Measurements from ENCODE around the gene MYO1A. TPM values are rescaled to one million over a fixed set of nuclear protein-coding genes. Genes with fewer than 3 reads are reported as not detected.

The MYO1A gene
- total and polyA plus RNA-seq, 7 experiments from 2014 or later = 0.56 to 2.3 (median 1.8) TPM

DNA sequence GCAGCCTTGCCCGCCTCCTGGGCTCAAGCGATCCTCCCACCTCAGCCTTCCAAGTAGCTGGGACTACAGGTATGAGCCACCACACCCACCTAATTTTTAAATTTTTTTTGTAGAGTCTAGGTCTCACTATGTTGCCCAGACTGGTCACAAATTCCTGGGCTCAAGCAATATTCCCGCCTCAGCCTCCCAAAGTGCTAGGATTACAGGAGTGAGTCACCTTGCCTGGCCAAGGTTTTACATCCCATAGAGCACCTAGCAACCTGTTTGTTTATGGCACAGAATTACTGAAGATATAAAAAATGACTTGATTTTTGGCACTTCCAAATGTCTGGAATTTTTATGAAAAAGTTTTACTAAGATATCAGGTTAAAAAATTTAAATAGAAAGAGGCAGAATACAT, 16.5 kb downstream of the MYO1A start:
- Mint-ChIP-seq H3K4me1 (peaks cover 18 to 52% (median 33%) of the 10 kb centered on the region in 7 donors), H3K27me3 (no peaks in the 10 kb centered on the region), H3K9me3 (peaks cover 0 to 2% (median 0%) of the 10 kb centered on the region in 11 donors), H3K36me3 (no peaks in the 10 kb centered on the region), H3K27ac (peak overlapping the region in 1 of 9 donors; percentile 43), H3K4me3 (no peak overlapping the region)
- H3K4me1 ChIP-seq (ENCODE audit: control insufficient read depth in 2 of 2, insufficient read depth in 2 of 2, low read length in 2 of 2) = peaks cover 6 to 25% of the 10 kb centered on the region in 2 donors
- H3K27me3 ChIP-seq (ENCODE audit: control insufficient read depth in 2 of 2, insufficient read depth in 2 of 2, low read length in 2 of 2) = no peaks in the 10 kb centered on the region
- intact Hi-C loops (cut with micrococcal nuclease) = no loop called here
- DNase-seq = no peak
- H3K4me3 ChIP-seq (ENCODE audit: low read length) = no peak overlapping the region
- H3K27ac ChIP-seq (ENCODE audit: low read depth, low read length) = no peak overlapping the region
- H3K9me3 ChIP-seq (ENCODE audit: control insufficient read depth in 2 of 3, low read length in 3 of 3) = no peaks in the 10 kb centered on the region
- ChIA-PET CTCF (interaction anchor here (1.0 to 11.4 kb wide), 4 partner anchors 12 to 91 kb away, joined by 3 to 110 read pairs (median 24); partner anchors contain the start of gene ZBTB39), POLR2A (interaction anchor here (1.1 to 2.7 kb wide), 5 partner anchors 12 to 78 kb away, joined by 3 to 7 read pairs (median 5); no protein-coding TSS in a partner anchor)
- no peak for ATAC-seq
- no peaks in the 10 kb centered on the region for H3K36me3 ChIP-seq (ENCODE audit: control insufficient read depth in 2 of 3, insufficient read depth in 3 of 3, low read length in 3 of 3)

DNA sequence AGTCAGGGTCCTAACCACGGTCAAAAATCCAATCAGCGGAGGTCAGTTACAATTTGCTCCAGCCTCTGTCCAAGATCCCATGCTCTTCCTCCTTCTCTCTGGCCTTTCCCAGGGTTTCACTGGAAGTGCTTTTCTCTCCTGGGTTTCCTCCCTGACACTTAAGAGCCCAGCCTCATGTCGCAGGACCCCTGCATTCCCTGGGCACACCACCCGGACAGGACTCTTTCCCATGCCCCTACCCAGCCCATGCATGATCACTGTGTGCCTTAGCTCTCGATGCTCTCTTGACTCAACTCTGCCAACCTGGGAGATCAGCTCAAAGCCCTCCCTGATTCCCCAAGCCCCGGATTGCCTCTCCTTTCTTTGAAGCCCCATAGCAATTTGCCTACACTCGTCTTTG, 18.1 kb downstream of the MYO1A start:
- no peak overlapping the region for H3K4me3 ChIP-seq (ENCODE audit: low read length)
- Mint-ChIP-seq H3K4me1 (peaks cover 26 to 64% (median 47%) of the 10 kb centered on the region in 7 donors), H3K27ac (peak overlapping the region; percentile 48 to 94 (median 69)), H3K36me3 (no peaks in the 10 kb centered on the region), H3K4me3 (peak overlapping the region in 6 of 10 donors; percentile 50 to 80 (median 64)), H3K27me3 (no peaks in the 10 kb centered on the region), H3K9me3 (peaks cover 0 to 2% (median 0%) of the 10 kb centered on the region in 11 donors)
- H3K4me1 ChIP-seq (ENCODE audit: control insufficient read depth in 2 of 2, insufficient read depth in 2 of 2, low read length in 2 of 2) = peaks cover 6 to 42% of the 10 kb centered on the region in 2 donors
- ATAC-seq (no peak), DNase-seq (no peak)
- ChIA-PET POLR2A (interaction anchor here (0.8 to 2.7 kb wide), 9 partner anchors 10 to 80 kb away, joined by 3 to 13 read pairs (median 5); partner anchors contain the start of genes STAT6 and TAC3), CTCF (interaction anchor here (1.3 to 11.4 kb wide), 8 partner anchors 13 to 151 kb away, joined by 3 to 110 read pairs (median 9); partner anchors contain the start of gene ZBTB39)
- no peaks in the 10 kb centered on the region for H3K9me3 ChIP-seq (ENCODE audit: control insufficient read depth in 2 of 3, low read length in 3 of 3)
- intact Hi-C loops (cut with micrococcal nuclease) = loop anchor here (1.0 to 2.0 kb wide), 4 partner anchors 11 to 31 kb away; no protein-coding TSS in a partner anchor
- H3K36me3 ChIP-seq (ENCODE audit: control insufficient read depth in 2 of 3, insufficient read depth in 3 of 3, low read length in 3 of 3) = no peaks in the 10 kb centered on the region
- no peak overlapping the region for H3K27ac ChIP-seq (ENCODE audit: low read depth, low read length)
- H3K27me3 ChIP-seq (ENCODE audit: control insufficient read depth in 2 of 2, insufficient read depth in 2 of 2, low read length in 2 of 2) = no peaks in the 10 kb centered on the region

DNA sequence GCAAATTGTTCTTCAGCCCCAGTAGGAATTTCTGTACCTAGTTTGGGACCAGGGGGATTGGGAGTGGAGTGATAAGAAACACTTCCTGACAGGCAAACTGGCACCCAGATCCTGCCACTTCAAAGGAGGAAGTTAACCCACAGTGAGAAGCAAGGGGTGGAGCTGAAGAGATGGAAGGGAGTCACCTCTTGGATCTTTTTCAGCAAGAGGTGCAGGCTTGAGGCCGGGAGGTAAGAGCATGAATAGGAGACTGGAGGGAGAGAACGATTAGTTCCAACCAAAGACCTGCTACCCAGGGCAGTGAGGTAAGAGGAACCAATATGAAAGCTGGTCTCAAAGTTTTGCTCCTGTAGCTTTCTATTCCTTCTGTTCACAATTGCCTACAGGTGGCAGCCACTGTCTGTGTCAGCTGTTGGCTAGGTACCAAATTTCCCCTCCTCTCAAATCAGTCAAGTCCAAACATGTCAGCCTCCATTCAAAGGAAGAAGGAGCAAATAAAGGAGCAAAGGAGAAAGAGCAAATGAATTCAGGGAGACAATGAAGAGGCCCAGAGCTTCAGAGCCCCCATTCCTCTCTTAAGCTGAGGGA, 18.7 kb downstream of the MYO1A start:
- no peaks in the 10 kb centered on the region for H3K36me3 ChIP-seq (ENCODE audit: control insufficient read depth in 2 of 3, insufficient read depth in 3 of 3, low read length in 3 of 3)
- Mint-ChIP-seq H3K9me3 (peaks cover 0 to 2% (median 0%) of the 10 kb centered on the region in 11 donors), H3K4me1 (peaks cover 26 to 70% (median 53%) of the 10 kb centered on the region in 7 donors), H3K36me3 (no peaks in the 10 kb centered on the region), H3K27ac (peak overlapping the region; percentile 44 to 94 (median 69)), H3K4me3 (peak overlapping the region; percentile 18 to 80 (median 66)), H3K27me3 (no peaks in the 10 kb centered on the region)
- peaks cover 6 to 44% of the 10 kb centered on the region in 2 donors for H3K4me1 ChIP-seq (ENCODE audit: control insufficient read depth in 2 of 2, insufficient read depth in 2 of 2, low read length in 2 of 2)
- ATAC-seq = peak; percentile 75
- peak in 6 of 9 donors; percentile 26 to 55 (median 41) for DNase-seq
- intact Hi-C loops (cut with micrococcal nuclease) = loop anchor here (1.0 to 2.0 kb wide), 4 partner anchors 11 to 31 kb away; no protein-coding TSS in a partner anchor
- H3K9me3 ChIP-seq (ENCODE audit: control insufficient read depth in 2 of 3, low read length in 3 of 3) = no peaks in the 10 kb centered on the region
- ChIA-PET POLR2A (interaction anchor here (0.8 to 2.7 kb wide), 8 partner anchors 9 to 80 kb away, joined by 3 to 13 read pairs (median 6); partner anchors contain the start of genes STAT6 and TAC3), CTCF (interaction anchor here (0.8 to 11.4 kb wide), 9 partner anchors 10 to 81 kb away, joined by 3 to 110 read pairs (median 8); partner anchors contain the start of gene ZBTB39)
- H3K27ac ChIP-seq (ENCODE audit: low read depth, low read length) = no peak overlapping the region
- H3K4me3 ChIP-seq (ENCODE audit: low read length) = no peak overlapping the region
- no peaks in the 10 kb centered on the region for H3K27me3 ChIP-seq (ENCODE audit: control insufficient read depth in 2 of 2, insufficient read depth in 2 of 2, low read length in 2 of 2)

- peaks cover 0 to 2% (median 0%) of the 10 kb centered on the region in 11 donors for H3K9me3 Mint-ChIP-seq
- intact Hi-C loops (cut with micrococcal nuclease) = no loop called here
- H3K27ac ChIP-seq (ENCODE audit: low read depth, low read length) = no peak overlapping the region
- ChIA-PET POLR2A (interaction anchor here (0.9 to 2.6 kb wide), 3 partner anchors 10 to 14 kb away, joined by 3 to 13 read pairs (median 6); no protein-coding TSS in a partner anchor), CTCF (interaction anchor here (1.4 to 11.4 kb wide), 5 partner anchors 18 to 34 kb away, joined by 3 to 110 read pairs (median 10); partner anchors contain the start of gene ZBTB39)
- H3K27me3 ChIP-seq (ENCODE audit: control insufficient read depth in 2 of 2, insufficient read depth in 2 of 2, low read length in 2 of 2) = no peaks in the 10 kb centered on the region
- H3K4me3 ChIP-seq (ENCODE audit: low read length) = no peak overlapping the region
- no peaks in the 10 kb centered on the region for H3K27me3 Mint-ChIP-seq
- H3K36me3 ChIP-seq (ENCODE audit: control insufficient read depth in 2 of 3, insufficient read depth in 3 of 3, low read length in 3 of 3) = no peaks in the 10 kb centered on the region
- H3K9me3 ChIP-seq (ENCODE audit: control insufficient read depth in 2 of 3, low read length in 3 of 3) = no peaks in the 10 kb centered on the region
- peaks cover 26 to 77% (median 57%) of the 10 kb centered on the region in 7 donors for H3K4me1 Mint-ChIP-seq
- no peaks in the 10 kb centered on the region for H3K36me3 Mint-ChIP-seq
- H3K4me3 Mint-ChIP-seq = peak overlapping the region in 3 of 10 donors; percentile 9 to 76 (median 18)
- H3K4me1 ChIP-seq (ENCODE audit: control insufficient read depth in 2 of 2, insufficient read depth in 2 of 2, low read length in 2 of 2) = peaks cover 6 to 44% of the 10 kb centered on the region in 2 donors
- DNase-seq (no peak), ATAC-seq (no peak)
- H3K27ac Mint-ChIP-seq = peak overlapping the region in 4 of 9 donors; percentile 18 to 66 (median 34)
Measured at GRCh38 chr12:57029457-57029856, 20.5 kb downstream of the MYO1A start.

DNA sequence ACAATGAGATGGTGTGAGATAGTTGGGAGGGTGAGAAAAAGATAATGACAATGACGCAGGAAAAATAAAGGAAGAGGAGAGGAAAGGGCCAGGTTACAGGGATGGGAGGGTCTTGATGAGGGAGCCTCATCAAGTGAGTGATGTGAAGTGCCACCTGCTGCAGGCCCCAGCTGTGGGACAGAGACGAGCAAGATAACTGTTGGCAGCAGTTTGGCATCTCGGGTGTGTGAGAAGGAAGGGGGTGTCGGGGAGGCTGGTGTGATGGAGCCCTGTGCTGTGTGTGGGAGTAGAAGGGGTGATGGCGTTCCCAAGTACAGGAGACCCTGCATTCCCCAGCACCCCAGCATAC, 22.1 kb downstream of the MYO1A start:
- ATAC-seq = no peak
- POLR2A ChIA-PET = interaction anchor here (0.6 to 2.9 kb wide), 10 partner anchors 9 to 302 kb away, joined by 3 to 14 read pairs (median 5); partner anchors contain the start of genes NACA and STAT6
- Mint-ChIP-seq H3K36me3 (peaks cover 0 to 4% (median 0%) of the 10 kb centered on the region in 5 donors), H3K4me1 (peaks cover 26 to 81% (median 62%) of the 10 kb centered on the region in 7 donors), H3K27ac (peak overlapping the region in 8 of 9 donors; percentile 48 to 95 (median 85)), H3K9me3 (peaks cover 0 to 3% (median 0%) of the 10 kb centered on the region in 11 donors), H3K27me3 (no peaks in the 10 kb centered on the region), H3K4me3 (peak overlapping the region in 9 of 10 donors; percentile 9 to 83 (median 60))
- no peak overlapping the region for H3K4me3 ChIP-seq (ENCODE audit: low read length)
- CTCF ChIA-PET = interaction anchor here (0.6 to 11.4 kb wide), 9 partner anchors 20 to 96 kb away, joined by 3 to 110 read pairs (median 4); partner anchors contain the start of genes STAT6 and ZBTB39
- H3K9me3 ChIP-seq (ENCODE audit: control insufficient read depth in 2 of 3, low read length in 3 of 3) = no peaks in the 10 kb centered on the region
- intact Hi-C loops (cut with micrococcal nuclease) = no loop called here
- peak overlapping the region; percentile 39 for H3K27ac ChIP-seq (ENCODE audit: low read depth, low read length)
- no peaks in the 10 kb centered on the region for H3K27me3 ChIP-seq (ENCODE audit: control insufficient read depth in 2 of 2, insufficient read depth in 2 of 2, low read length in 2 of 2)
- no peaks in the 10 kb centered on the region for H3K36me3 ChIP-seq (ENCODE audit: control insufficient read depth in 2 of 3, insufficient read depth in 3 of 3, low read length in 3 of 3)
- DNase-seq = no peak
- H3K4me1 ChIP-seq (ENCODE audit: control insufficient read depth in 2 of 2, insufficient read depth in 2 of 2, low read length in 2 of 2) = peaks cover 6 to 44% of the 10 kb centered on the region in 2 donors
